GM03348 (cell line): ENCODE measurements around the gene C11orf52.

ENCODE experiments used
- DNase-seq: peaks from one replicate; pipeline ENCODE4 v3.0.0; 2012; ENCODE audit warnings: low spot score

The C11orf52 gene

GRCh38 chr11:111976119-111976766 lies 57.5 kb downstream of the C11orf52 start:
- DNase-seq: no peak
